A549 (cell line): ENCODE data around the gene ACCSL. TPM values are rescaled to one million over a fixed set of nuclear protein-coding genes. Genes with fewer than 3 reads are reported as not detected.

Experiments
- ATAC-seq, 2 experiments: fragments of 200-7000 bp in 1 of 2; fragments of >200 bp in 1 of 2; cut with Nextera tagmentation in 1 of 2; cut with Tn5 transposase in 1 of 2; 3 replicates each; pipeline versions ENCODE4 v1.8.0 to v1.9.1; 2018 to 2020; ENCODE audit warnings: mild to moderate bottlenecking in 1 of 2, moderate library complexity in 1 of 2
- CTCF ChIA-PET: fragments of 300-600 bp; sonication (Branson Sonifier 250); formaldehyde crosslinking; extraction: SDS; loops from one replicate; lab custom pipeline; 2021; ENCODE audit warnings: antibody characterized with exemption, inconsistent platforms; lab: Yijun Ruan, JAX
- POLR2A ChIA-PET: fragments of 350-600 bp; formaldehyde crosslinking; extraction: SDS; loops from one replicate; lab custom pipeline; 2021; ENCODE audit warnings: antibody characterized with exemption, inconsistent platforms; lab: Yijun Ruan, JAX
- DNase-seq, 2 experiments: peaks; one replicate each; pipeline versions ENCODE4 v3.0.0 to v3.0.0-alpha.2; 2011 to 2016; ENCODE audit warnings: low read depth in 1 of 2, low spot score in 1 of 2
- FAIRE-seq: peaks from 2 replicates; lab custom pipeline; 2011; peaks lifted over from hg19 to GRCh38; lab: Jason Lieb, UNC
- H3K27ac ChIP-seq, 2 experiments: fragments of >200 bp; sonication (Bioruptor Twin); formaldehyde crosslinking; 3 replicates each; pipeline ENCODE4 v1.5.1; 2016 to 2017
- H3K4me1 ChIP-seq: fragments of >200 bp; sonication (Bioruptor Twin); formaldehyde crosslinking; 3 replicates; pipeline ENCODE4 v1.6.1; 2016
- H3K4me2 ChIP-seq: fragments of >200 bp; sonication (Bioruptor Twin); formaldehyde crosslinking; 3 replicates; pipeline ENCODE4 v1.6.1; 2016
- H3K4me3 ChIP-seq: fragments of >200 bp; sonication (Bioruptor Twin); formaldehyde crosslinking; 3 replicates; pipeline ENCODE4 v1.5.1; 2016
- H3K9me3 ChIP-seq: fragments of >200 bp; sonication (Bioruptor Twin); formaldehyde crosslinking; 3 replicates; pipeline ENCODE4 v1.6.1; 2016
- BCL3 ChIP-seq: fragments of >200 bp; sonication (Bioruptor Twin); formaldehyde crosslinking; IDR thresholded peaks from 3 replicates; pipeline ENCODE4 v1.6.1; 2016
- BHLHE40 ChIP-seq: IDR thresholded peaks from 2 replicates; pipeline ENCODE4 v1.6.1; 2012; ENCODE audit warnings: low read depth, low read length, inconsistent platforms
- CBX2 ChIP-seq: fragments of 200-600 bp; sonication (generic); IDR thresholded peaks from 2 replicates; pipeline ENCODE4 v1.6.1; 2016; ENCODE audit warnings: low read depth, mild to moderate bottlenecking, borderline replicate concordance
- CEBPB ChIP-seq, 2 experiments: fragments of >200 bp in 1 of 2; sonication (Bioruptor Twin) in 1 of 2; formaldehyde crosslinking in 1 of 2; IDR thresholded peaks; 2 replicates each; pipeline ENCODE4 v1.6.1; 2012 to 2016
- CHD4 ChIP-seq: fragments of 200-600 bp; sonication (generic); IDR thresholded peaks from 2 replicates; pipeline ENCODE4 v1.6.1; 2016; ENCODE audit warnings: antibody characterized with exemption, mild to moderate bottlenecking, borderline replicate concordance
- FOSB ChIP-seq: fragments of 250-450 bp; sonication (Bioruptor Pico); IDR thresholded peaks from 2 replicates; pipeline ENCODE4 v1.5.0; 2020; ENCODE audit warnings: mild to moderate bottlenecking, moderate library complexity
- FOXS1 ChIP-seq: fragments of 250-450 bp; sonication (Bioruptor Pico); IDR thresholded peaks from 2 replicates; pipeline ENCODE4 v1.5.0; 2020; ENCODE audit warnings: mild to moderate bottlenecking, moderate library complexity
- HDAC2 ChIP-seq: fragments of 200-600 bp; sonication (generic); IDR thresholded peaks from 2 replicates; pipeline ENCODE4 v1.6.1; 2016
- HES2 ChIP-seq: fragments of >200 bp; sonication (Bioruptor Twin); formaldehyde crosslinking; IDR thresholded peaks from 2 replicates; pipeline ENCODE4 v1.6.1; 2016
- HOXB13 ChIP-seq: fragments of 250-450 bp; sonication (Bioruptor Pico); IDR thresholded peaks from 2 replicates; pipeline ENCODE4 v1.5.0; 2020; ENCODE audit warnings: low read depth, mild to moderate bottlenecking, moderate library complexity
- HOXB5 ChIP-seq: fragments of 250-450 bp; sonication (Bioruptor Pico); IDR thresholded peaks from 2 replicates; pipeline ENCODE4 v1.5.0; 2020; ENCODE audit warnings: mild to moderate bottlenecking, moderate library complexity
- JUN ChIP-seq, 2 experiments: fragments of >200 bp; sonication (Bioruptor Twin); formaldehyde crosslinking; IDR thresholded peaks; 2 replicates in 1 of 2; 3 replicates in 1 of 2; pipeline ENCODE4 v1.6.1; 2016 to 2017
- JUNB ChIP-seq: fragments of >200 bp; sonication (Bioruptor Twin); formaldehyde crosslinking; IDR thresholded peaks from 2 replicates; pipeline ENCODE4 v1.6.1; 2016
- KDM1A ChIP-seq: fragments of 200-600 bp; sonication (generic); IDR thresholded peaks from 2 replicates; pipeline ENCODE4 v1.6.1; 2016; ENCODE audit warnings: low read depth, mild to moderate bottlenecking
- MAFK ChIP-seq: fragments of 450-650 bp; IDR thresholded peaks from 2 replicates; pipeline ENCODE4 v1.6.1; 2014; ENCODE audit not compliant: partially characterized antibody
- MAZ ChIP-seq: fragments of 150-350 bp; IDR thresholded peaks from 2 replicates; pipeline ENCODE4 v1.6.1; 2014; ENCODE audit warnings: antibody characterized with exemption, low read depth, low read length, borderline replicate concordance
- MYC ChIP-seq: IDR thresholded peaks from 2 replicates; pipeline ENCODE4 v1.6.1; 2012; ENCODE audit warnings: mild to moderate bottlenecking, inconsistent platforms, low read length, improper control_type of control experiment, borderline replicate concordance
- NFE2L2 ChIP-seq: fragments of 150-350 bp; conservative IDR thresholded peaks from 2 replicates; pipeline ENCODE4 v1.6.1; 2014; ENCODE audit warnings: low read length
- NPAS2 ChIP-seq: fragments of 250-450 bp; sonication (Bioruptor Pico); IDR thresholded peaks from 2 replicates; pipeline ENCODE4 v1.8.0; 2022; ENCODE audit warnings: mild to moderate bottlenecking, moderate library complexity, borderline replicate concordance
- POLR2A ChIP-seq: IDR thresholded peaks from 2 replicates; pipeline ENCODE4 v1.6.1; 2012; ENCODE audit warnings: mild to moderate bottlenecking, low read length
- RNF2 ChIP-seq: fragments of 200-600 bp; sonication (generic); IDR thresholded peaks from 2 replicates; pipeline ENCODE4 v1.6.1; 2016; ENCODE audit warnings: low read depth, mild to moderate bottlenecking, antibody characterized with exemption, moderate library complexity, borderline replicate concordance
- SMC3 ChIP-seq: fragments of >200 bp; sonication (Bioruptor Twin); formaldehyde crosslinking; IDR thresholded peaks from 3 replicates; pipeline ENCODE4 v1.6.1; 2018; ENCODE audit warnings: inconsistent platforms
- SREBF2 ChIP-seq: fragments of 450-650 bp; IDR thresholded peaks from 2 replicates; pipeline ENCODE4 v1.6.1; 2014; ENCODE audit warnings: mild to moderate bottlenecking, moderate library complexity
- TP53 ChIP-seq: fragments of 250-450 bp; sonication (Bioruptor Pico); IDR thresholded peaks from 2 replicates; pipeline ENCODE4 v1.5.0; 2021; ENCODE audit warnings: mild to moderate bottlenecking, moderate library complexity
- USF2 ChIP-seq: fragments of 450-650 bp; IDR thresholded peaks from 2 replicates; pipeline ENCODE4 v1.6.1; 2014; ENCODE audit warnings: antibody characterized with exemption
- ZC3H11A ChIP-seq: fragments of 450-650 bp; IDR thresholded peaks from 2 replicates; pipeline ENCODE4 v1.6.1; 2014; ENCODE audit warnings: antibody characterized with exemption, mild to moderate bottlenecking
- ZFP36 ChIP-seq: fragments of 450-650 bp; IDR thresholded peaks from 2 replicates; pipeline ENCODE4 v1.6.1; 2014; ENCODE audit warnings: borderline replicate concordance; ENCODE audit not compliant: partially characterized antibody
- ZNF302 ChIP-seq: fragments of 250-450 bp; sonication (Bioruptor Pico); IDR thresholded peaks from 2 replicates; pipeline ENCODE4 v1.9.0; 2021; ENCODE audit warnings: inconsistent platforms, mild to moderate bottlenecking, moderate library complexity
- WGBS: methylation state at CpG from one replicate; pipeline ENCODE4 v1.1.6; 2017; ENCODE audit errors: missing lambda C conversion rate; 5-methylcytosine and 5-hydroxymethylcytosine counted together
- polyA plus RNA-seq, 4 experiments: library from polyadenylated mRNA; depleted of rRNA in 3 of 4; stranded (reverse); fragments of >200 nt; fragmentation: RNase III in 1 of 4; extraction: RNeasy Plus Mini Kit Qiagen cat#74134 plus additional on column Dnase treatment in 1 of 4; gene quantifications; 2 replicates in 3 of 4; 3 replicates in 1 of 4; pipeline ENCODE4 v1.2.3, GENCODE V29; 2011 to 2017
- TF ChIP-seq, protein P1 (sequence below): IDR thresholded peaks from 2 replicates; pipeline ENCODE4 v1.6.1; 2012
- TF ChIP-seq, protein P2 (sequence below): fragments of >200 bp; sonication (Bioruptor Twin); formaldehyde crosslinking; IDR thresholded peaks from 3 replicates; pipeline ENCODE4 v1.5.1; 2016

ACCSL gene
- polyA plus RNA-seq, 2 of the 4 experiments (the other 2 are of a cell fraction), result not detected

GRCh38 chr11:44017443-44018126 is 30.2 kb upstream of the ACCSL start:
- Histone ChIP-seq H3K27ac (peak overlapping the region in 1 of 2 experiments; percentile 52; a peak in 2 of 6 replicates), H3K4me1 (peaks cover 26% of the 10 kb centered on the region), H3K4me2 (no peak overlapping the region), H3K9me3 (peaks cover 14% of the 10 kb centered on the region; the same call in 1 of the 3 replicates), H3K4me3 (no peak overlapping the region)
- CTCF ChIA-PET, result interaction anchor here (0.5 to 2.1 kb wide), 2 partner anchors 20 to 166 kb away, joined by 5 to 8 read pairs; no protein-coding TSS in a partner anchor
- 24% methylated on average over 2 of the region's 3 CpGs for WGBS
- POLR2A ChIA-PET, result no interaction called here
- ATAC-seq (peak; percentile 40 to 42; a peak in 3 of 6 replicates), FAIRE-seq (no peak), DNase-seq (no peak)
- TF ChIP-seq CHD4 (no peak), POLR2A (no peak), SREBF2 (no peak), NFE2L2 (no peak), BCL3 (no peak), BHLHE40 (no peak), TP53 (CRISPR knock-in tag) (no peak), HOXB13 (CRISPR knock-in tag) (no peak), ZFP36 (no peak), RNF2 (no peak), MAFK (no peak), HDAC2 (no peak), KDM1A (no peak), SMC3 (no peak), CBX2 (no peak)
- TF ChIP-seq, protein P1, sequence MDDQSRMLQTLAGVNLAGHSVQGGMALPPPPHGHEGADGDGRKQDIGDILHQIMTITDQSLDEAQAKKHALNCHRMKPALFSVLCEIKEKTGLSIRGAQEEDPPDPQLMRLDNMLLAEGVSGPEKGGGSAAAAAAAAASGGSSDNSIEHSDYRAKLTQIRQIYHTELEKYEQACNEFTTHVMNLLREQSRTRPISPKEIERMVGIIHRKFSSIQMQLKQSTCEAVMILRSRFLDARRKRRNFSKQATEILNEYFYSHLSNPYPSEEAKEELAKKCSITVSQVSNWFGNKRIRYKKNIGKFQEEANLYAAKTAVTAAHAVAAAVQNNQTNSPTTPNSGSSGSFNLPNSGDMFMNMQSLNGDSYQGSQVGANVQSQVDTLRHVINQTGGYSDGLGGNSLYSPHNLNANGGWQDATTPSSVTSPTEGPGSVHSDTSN, result no peak

DNA sequence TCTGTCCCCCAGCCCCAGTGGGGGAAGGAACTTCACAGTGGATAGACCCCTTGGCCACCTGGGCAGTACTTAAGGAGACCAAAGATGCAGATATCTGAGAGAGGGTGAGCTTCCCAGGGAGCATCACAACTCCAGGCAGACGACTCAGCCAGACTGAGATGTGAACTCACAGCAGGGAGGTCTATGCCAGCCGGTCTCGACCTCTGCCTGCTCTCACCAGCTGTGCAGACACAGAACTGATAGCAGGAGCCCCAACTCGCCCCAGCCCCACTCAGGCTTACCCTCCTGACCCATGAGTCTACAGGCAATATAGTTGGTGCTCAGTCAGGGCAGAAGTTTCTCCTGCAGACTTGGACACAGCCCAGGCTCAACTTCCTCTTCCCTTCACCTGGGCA is 29.7 kb upstream of the ACCSL start:
- ATAC-seq, result peak; percentile 17 to 65; a peak in 3 of 6 replicates
- Histone ChIP-seq H3K4me2 (no peak overlapping the region), H3K4me1 (peaks cover 26% of the 10 kb centered on the region)
- CTCF ChIA-PET, result interaction anchor here (0.5 to 1.0 kb wide), 2 partner anchors 13 to 166 kb away, joined by 3 to 5 read pairs; no protein-coding TSS in a partner anchor
- TF ChIP-seq ZNF302, result no peak
- TF ChIP-seq SREBF2, result no peak
- TF ChIP-seq HOXB5 (CRISPR knock-in tag), result no peak
- no peak for TF ChIP-seq CBX2
- no peak for TF ChIP-seq FOXS1 (CRISPR knock-in tag)
- TF ChIP-seq CEBPB (IDR thresholded peaks at IDR 0.05), result no peak
- no peak for TF ChIP-seq MYC
- TF ChIP-seq MAZ, result no peak
- no peak for TF ChIP-seq NPAS2 (CRISPR knock-in tag)
- no peak for TF ChIP-seq JUN (IDR thresholded peaks at IDR 0.05)
- no peak for TF ChIP-seq HES2
- TF ChIP-seq USF2, result no peak
- TF ChIP-seq FOSB, result no peak
- TF ChIP-seq, protein P1, result no peak
- no peak for TF ChIP-seq SMC3
- no peak for TF ChIP-seq ZC3H11A
- TF ChIP-seq, protein P2, sequence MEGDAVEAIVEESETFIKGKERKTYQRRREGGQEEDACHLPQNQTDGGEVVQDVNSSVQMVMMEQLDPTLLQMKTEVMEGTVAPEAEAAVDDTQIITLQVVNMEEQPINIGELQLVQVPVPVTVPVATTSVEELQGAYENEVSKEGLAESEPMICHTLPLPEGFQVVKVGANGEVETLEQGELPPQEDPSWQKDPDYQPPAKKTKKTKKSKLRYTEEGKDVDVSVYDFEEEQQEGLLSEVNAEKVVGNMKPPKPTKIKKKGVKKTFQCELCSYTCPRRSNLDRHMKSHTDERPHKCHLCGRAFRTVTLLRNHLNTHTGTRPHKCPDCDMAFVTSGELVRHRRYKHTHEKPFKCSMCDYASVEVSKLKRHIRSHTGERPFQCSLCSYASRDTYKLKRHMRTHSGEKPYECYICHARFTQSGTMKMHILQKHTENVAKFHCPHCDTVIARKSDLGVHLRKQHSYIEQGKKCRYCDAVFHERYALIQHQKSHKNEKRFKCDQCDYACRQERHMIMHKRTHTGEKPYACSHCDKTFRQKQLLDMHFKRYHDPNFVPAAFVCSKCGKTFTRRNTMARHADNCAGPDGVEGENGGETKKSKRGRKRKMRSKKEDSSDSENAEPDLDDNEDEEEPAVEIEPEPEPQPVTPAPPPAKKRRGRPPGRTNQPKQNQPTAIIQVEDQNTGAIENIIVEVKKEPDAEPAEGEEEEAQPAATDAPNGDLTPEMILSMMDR, result no peak
- TF ChIP-seq JUNB, result no peak
- TF ChIP-seq, all 56 proteins: peak for 0
- FAIRE-seq (no peak), DNase-seq (no peak)
- Histone ChIP-seq H3K27ac (no peak overlapping the region), H3K4me3 (no peak overlapping the region), H3K9me3 (peaks cover 16% of the 10 kb centered on the region; the same call in 1 of the 3 replicates)
- POLR2A ChIA-PET, result no interaction called here
- 10% methylated on average over 4 of the region's 4 CpGs for WGBS
